HCT116 (cell line): ENCODE results near the gene AGBL1. TPM values are rescaled to one million over a fixed set of nuclear protein-coding genes. Genes with fewer than 3 reads are reported as not detected.

ENCODE experiments used
- ATAC-seq: fragments of 200-7000 bp; cut with Tn5 transposase; 2 replicates; pipeline ENCODE4 v1.9.1; 2020; ENCODE audit warnings: mild to moderate bottlenecking, moderate library complexity
- BruUV-seq: library from RNA; stranded (reverse); fragments of 400-500 nt; replicated peaks from 2 replicates; lab custom pipeline; 2021; lab: Mats Ljungman, UMichigan
- CTCF ChIA-PET: fragments of 300-600 bp; sonication (Branson Sonifier 250); formaldehyde crosslinking; loops from one replicate; lab custom pipeline; 2021; ENCODE audit warnings: antibody characterized with exemption; lab: Charles Lee
- POLR2A ChIA-PET: fragments of 300-600, 350-600 bp; sonication (Branson Sonifier 250); formaldehyde crosslinking; loops from one replicate; lab custom pipeline; 2021; ENCODE audit warnings: antibody characterized with exemption; lab: Charles Lee
- RAD21 ChIA-PET, 2 experiments: fragments of 300-600 bp; sonication (Branson Sonifier 250); formaldehyde crosslinking; loops; one replicate each; lab custom pipeline; 2023; ENCODE audit warnings: low total read pairs in 2 of 2; ENCODE audit not compliant: uncharacterized antibody in 2 of 2, unreplicated experiment in 2 of 2, low non-redundant PET in 1 of 2; lab: Charles Lee
- DNase-seq: peaks from one replicate; pipeline ENCODE4 v3.0.0-alpha.2; 2010; ENCODE audit warnings: low read depth, low spot score
- H2AFZ ChIP-seq: fragments of 200-600 bp; shearing (Covaris generic), sonication (generic); 2 replicates; pipeline ENCODE4 v1.6.1; 2017; ENCODE audit warnings: low read depth, mixed run types, mixed read lengths, antibody characterized with exemption, low read length; ENCODE audit not compliant: poor library complexity, severe bottlenecking
- H3K27ac ChIP-seq: 2 replicates; pipeline ENCODE4 v1.5.1; 2012; ENCODE audit warnings: low read depth, low read length
- H3K27me3 ChIP-seq: fragments of 200-600 bp; sonication (generic); 2 replicates; pipeline ENCODE4 v1.6.1; 2016; ENCODE audit warnings: mixed run types, low read length, mixed read lengths; ENCODE audit not compliant: insufficient read depth
- H3K36me3 ChIP-seq, 2 experiments: fragments of 200-500 bp in 1 of 2; fragments of 200-600 bp in 1 of 2; sonication (Bioruptor generic) in 1 of 2; sonication (generic) in 1 of 2; 2 replicates each; pipeline versions ENCODE4 v1.5.1 to v1.6.1; 2014 to 2016; ENCODE audit warnings: low read length in 2 of 2, inconsistent platforms in 1 of 2, mixed read lengths in 1 of 2, mixed run types in 1 of 2; ENCODE audit not compliant: insufficient read depth in 2 of 2, control insufficient read depth in 1 of 2
- H3K4me1 ChIP-seq, 2 experiments: fragments of 200-600 bp in 1 of 2; sonication (generic) in 1 of 2; 2 replicates each; pipeline versions ENCODE4 v1.5.1 to v1.6.1; 2012 to 2017; ENCODE audit warnings: low read length in 2 of 2, inconsistent platforms in 1 of 2, mild to moderate bottlenecking in 1 of 2, mixed read lengths in 1 of 2, mixed run types in 1 of 2, moderate library complexity in 1 of 2; ENCODE audit not compliant: insufficient read depth in 2 of 2, control insufficient read depth in 1 of 2
- H3K4me2 ChIP-seq: fragments of 200-600 bp; sonication (generic); 2 replicates; pipeline ENCODE4 v1.6.1; 2017; ENCODE audit warnings: mixed run types, low read length, mixed read lengths
- H3K4me3 ChIP-seq, 2 experiments: fragments of 200-600 bp in 1 of 2; sonication (generic) in 1 of 2; replicated peaks in 1 of 2; 2 replicates each; pipeline ENCODE4 v1.5.1; 2011 to 2016; ENCODE audit warnings: low read length in 2 of 2, control low read depth in 1 of 2, low read depth in 1 of 2, mild to moderate bottlenecking in 1 of 2, mixed read lengths in 1 of 2, mixed run types in 1 of 2
- H3K79me2 ChIP-seq: fragments of 200-600 bp; sonication (generic); 2 replicates; pipeline ENCODE4 v1.6.1; 2017; ENCODE audit warnings: mild to moderate bottlenecking, mixed run types, low read length, moderate library complexity, mixed read lengths; ENCODE audit not compliant: insufficient read depth
- H3K9ac ChIP-seq: fragments of 200-600 bp; sonication (generic); 2 replicates; pipeline ENCODE4 v1.6.1; 2016; ENCODE audit warnings: low read length, mixed read lengths
- H3K9me2 ChIP-seq: fragments of 200-600 bp; sonication (generic), shearing (Covaris generic); 2 replicates; pipeline ENCODE4 v1.6.1; 2017; ENCODE audit warnings: mixed run types, mild to moderate bottlenecking, moderate library complexity; ENCODE audit not compliant: insufficient read depth
- H3K9me3 ChIP-seq, 2 experiments: fragments of 200-500 bp in 1 of 2; fragments of 200-600 bp in 1 of 2; sonication (Bioruptor generic) in 1 of 2; sonication (generic) in 1 of 2; 2 replicates each; pipeline ENCODE4 v1.6.1; 2014 to 2017; ENCODE audit warnings: low read length in 2 of 2, mixed read lengths in 2 of 2, inconsistent platforms in 1 of 2, low read depth in 1 of 2, mild to moderate bottlenecking in 1 of 2, mixed run types in 1 of 2, moderate library complexity in 1 of 2; ENCODE audit not compliant: control insufficient read depth in 1 of 2, insufficient read depth in 1 of 2
- H4K20me1 ChIP-seq: fragments of 200-600 bp; sonication (generic), shearing (Covaris generic); 2 replicates; pipeline ENCODE4 v1.6.1; 2017; ENCODE audit warnings: mixed run types, mild to moderate bottlenecking, moderate library complexity; ENCODE audit not compliant: insufficient read depth
- ATF3 ChIP-seq: IDR thresholded peaks from 2 replicates; pipeline ENCODE4 v1.6.1; 2012
- CBX3 ChIP-seq: IDR thresholded peaks from 2 replicates; pipeline ENCODE4 v1.6.1; 2012; ENCODE audit warnings: low read depth
- CEBPB ChIP-seq: IDR thresholded peaks from 2 replicates; pipeline ENCODE4 v1.6.1; 2012; ENCODE audit warnings: low read depth
- EGR1 ChIP-seq: IDR thresholded peaks from 2 replicates; pipeline ENCODE4 v1.6.1; 2012; ENCODE audit warnings: low read depth
- ELF1 ChIP-seq: IDR thresholded peaks from 2 replicates; pipeline ENCODE4 v1.6.1; 2012; ENCODE audit warnings: low read depth, borderline replicate concordance
- EZH2 ChIP-seq: fragments of 200-600 bp; sonication (generic); IDR thresholded peaks from 2 replicates; pipeline ENCODE4 v1.6.1; 2017; ENCODE audit warnings: antibody characterized with exemption, mixed run types
- FOSL1 ChIP-seq: IDR thresholded peaks from 2 replicates; pipeline ENCODE4 v1.6.1; 2012; ENCODE audit warnings: low read depth
- JUND ChIP-seq: IDR thresholded peaks from 2 replicates; pipeline ENCODE4 v1.6.1; 2012
- POLR2AphosphoS5 ChIP-seq: IDR thresholded peaks from 2 replicates; pipeline ENCODE4 v1.6.1; 2011; ENCODE audit warnings: mild to moderate bottlenecking, low read depth, low read length, moderate library complexity
- SIN3A ChIP-seq: IDR thresholded peaks from 2 replicates; pipeline ENCODE4 v1.6.1; 2012; ENCODE audit warnings: low read depth
- TCF7L2 ChIP-seq: IDR thresholded peaks from 2 replicates; pipeline ENCODE4 v1.7.0; 2011; ENCODE audit warnings: borderline replicate concordance, inconsistent platforms; ENCODE audit not compliant: insufficient read depth, insufficient read length; ENCODE audit errors: extremely low read depth
- ZBTB33 ChIP-seq: IDR thresholded peaks from 2 replicates; pipeline ENCODE4 v1.6.1; 2011; ENCODE audit warnings: mild to moderate bottlenecking, low read length, moderate library complexity; ENCODE audit not compliant: insufficient replicate concordance; ENCODE audit errors: extremely low read depth
- ZNF274 ChIP-seq: fragments of 200-500 bp; sonication (Bioruptor generic); IDR thresholded peaks from 2 replicates; pipeline ENCODE4 v1.6.1; 2014; ENCODE audit warnings: mild to moderate bottlenecking, low read depth, low read length, inconsistent platforms
- intact Hi-C: fragments of 100-400 bp; cut with micrococcal nuclease; formaldehyde crosslinking; loops from 2 replicates; pipeline ENCODE4 v1.10.0; 2022
- total RNA-seq: library from RNA; stranded (reverse); gene quantifications from one replicate; pipeline ENCODE4 v1.2.1, GENCODE V29; 2021; ENCODE audit not compliant: unreplicated experiment

AGBL1 gene
- total RNA-seq, 1 experiment from 2014 or later = not detected

GRCh38 chr15:86337071-86337470, 257.4 kb downstream of the AGBL1 start:
- no peak for TF ChIP-seq SIN3A
- TF ChIP-seq JUND = no peak
- no peak for TF ChIP-seq FOSL1
- no peak for TF ChIP-seq ATF3
- TF ChIP-seq POLR2AphosphoS5 = no peak
- no peak for TF ChIP-seq ZBTB33
- no peak for TF ChIP-seq ELF1
- TF ChIP-seq EZH2 = no peak
- no peak for TF ChIP-seq TCF7L2
- TF ChIP-seq CBX3 = no peak
- TF ChIP-seq ZNF274 = no peak
- TF ChIP-seq CEBPB = no peak
- TF ChIP-seq EGR1 = no peak
- no peak overlapping the region for H2AFZ ChIP-seq
- no peaks in the 10 kb centered on the region for H4K20me1 ChIP-seq
- no peak overlapping the region for H3K27ac ChIP-seq
- ATAC-seq (no peak), DNase-seq (no peak)
- intact Hi-C loops = no loop called here
- no peak overlapping the region for H3K4me2 ChIP-seq
- H3K9me2 ChIP-seq = no peaks in the 10 kb centered on the region
- H3K79me2 ChIP-seq = no peaks in the 10 kb centered on the region
- H3K27me3 ChIP-seq = no peaks in the 10 kb centered on the region
- POLR2A ChIA-PET = no interaction called here
- CTCF ChIA-PET = no interaction called here
- no peak overlapping the region for H3K9ac ChIP-seq
- RAD21 ChIA-PET = no interaction called here
- no peaks in the 10 kb centered on the region for H3K36me3 ChIP-seq
- peaks cover 0 to 7% of the 10 kb centered on the region in 2 experiments; a peak in 2 of 4 replicates for H3K9me3 ChIP-seq
- H3K4me1 ChIP-seq = no peaks in the 10 kb centered on the region
- BruUV-seq = no TSS peak
- H3K4me3 ChIP-seq = no peak overlapping the region
